ENCODE data around the gene PPP1R12B. TPM values are rescaled to one million over a fixed set of nuclear protein-coding genes. Genes with fewer than 3 reads are reported as not detected.
"Not testable (repeated sequence)": the region's sequence is repeated elsewhere in the genome, so short reads cannot be mapped to it uniquely, and the experiment has no call there.

The PPP1R12B gene
- total and polyA plus RNA-seq, 2 donors: 7.5 to 8.2 TPM

DNA sequence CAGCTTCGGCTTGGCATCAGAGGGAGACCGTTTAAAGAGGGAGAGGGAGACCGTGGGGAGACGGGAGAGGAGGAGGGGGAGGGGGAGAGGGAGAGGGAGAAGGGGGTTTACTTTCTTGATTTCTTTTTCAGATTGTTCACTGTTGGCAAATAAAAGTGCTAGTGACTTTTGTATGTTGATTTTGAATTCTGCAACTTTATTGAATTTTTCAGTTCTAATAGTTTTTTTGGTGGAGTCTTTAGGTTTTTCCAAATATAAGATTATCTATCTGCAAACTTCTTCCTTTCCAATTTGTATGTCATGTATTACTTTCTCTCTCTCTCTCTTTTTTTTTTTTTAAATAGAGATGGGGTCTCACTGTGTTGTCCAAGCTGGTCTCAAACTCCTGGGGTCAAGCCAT is 104.0 kb downstream of the PPP1R12B start:
- no peaks in the 10 kb centered on the region for H3K9me3 ChIP-seq (ENCODE audit: control insufficient read depth in 2 of 2, insufficient read depth in 1 of 2, low read length in 1 of 2)
- H3K27me3 ChIP-seq (ENCODE audit: control insufficient read depth in 2 of 2, insufficient read depth in 1 of 2, low read length in 1 of 2): no peaks in the 10 kb centered on the region
- no peaks in the 10 kb centered on the region for H3K4me1 ChIP-seq (ENCODE audit: control insufficient read depth in 2 of 2, insufficient read depth in 2 of 2, low read length in 2 of 2)
- no peak overlapping the region for H3K27ac ChIP-seq (ENCODE audit: low read depth in 1 of 2, low read length in 1 of 2)
- H3K4me3 ChIP-seq (ENCODE audit: low read length in 2 of 2): no peak overlapping the region
- H3K36me3 ChIP-seq (ENCODE audit: control insufficient read depth in 2 of 2, insufficient read depth in 2 of 2, low read length in 1 of 2): no peaks in the 10 kb centered on the region
- no peak for DNase-seq (ENCODE audit: low read depth in 6 of 9, low spot score in 9 of 9)
- WGBS: 97% methylated on average over 4 of the region's 4 CpGs

GRCh38 chr1:202456372-202457169 is 108.1 kb downstream of the PPP1R12B start:
- 97% methylated on average over 5 of the region's 5 CpGs for WGBS
- H3K27ac ChIP-seq (ENCODE audit: low read depth in 1 of 2, low read length in 1 of 2); H3K27me3 ChIP-seq (ENCODE audit: control insufficient read depth in 2 of 2, insufficient read depth in 1 of 2, low read length in 1 of 2); H3K9me3 ChIP-seq (ENCODE audit: control insufficient read depth in 2 of 2, insufficient read depth in 1 of 2, low read length in 1 of 2); H3K4me3 ChIP-seq (ENCODE audit: low read length in 2 of 2); H3K4me1 ChIP-seq (ENCODE audit: control insufficient read depth in 2 of 2, insufficient read depth in 2 of 2, low read length in 2 of 2); H3K36me3 ChIP-seq (ENCODE audit: control insufficient read depth in 2 of 2, insufficient read depth in 2 of 2, low read length in 1 of 2); DNase-seq (ENCODE audit: low read depth in 6 of 9, low spot score in 9 of 9): not testable (repeated sequence)

DNA sequence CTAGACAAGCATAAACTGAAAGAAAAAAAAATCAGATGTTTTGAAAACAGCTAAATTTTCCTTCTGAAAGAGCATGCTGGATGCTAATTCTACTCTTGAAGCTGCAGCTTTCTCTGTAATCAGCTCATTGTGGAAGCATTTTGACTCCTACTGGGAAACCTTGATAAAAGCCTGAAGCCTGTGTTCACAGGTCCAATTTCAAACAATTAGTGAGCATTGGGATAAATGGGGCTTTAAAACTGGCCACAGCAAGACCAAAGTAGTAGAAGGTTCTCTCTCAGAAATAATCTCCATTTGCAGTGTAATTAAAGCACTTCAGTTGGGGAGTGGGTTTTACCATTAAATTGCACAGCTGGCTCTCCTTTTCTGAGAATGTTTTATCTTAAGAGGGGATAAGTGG is 110.2 kb downstream of the PPP1R12B start:
- H3K27ac ChIP-seq (ENCODE audit: low read depth in 1 of 2, low read length in 1 of 2); H3K9me3 ChIP-seq (ENCODE audit: control insufficient read depth in 2 of 2, insufficient read depth in 1 of 2, low read length in 1 of 2); H3K27me3 ChIP-seq (ENCODE audit: control insufficient read depth in 2 of 2, insufficient read depth in 1 of 2, low read length in 1 of 2); H3K4me3 ChIP-seq (ENCODE audit: low read length in 2 of 2); H3K36me3 ChIP-seq (ENCODE audit: control insufficient read depth in 2 of 2, insufficient read depth in 2 of 2, low read length in 1 of 2); H3K4me1 ChIP-seq (ENCODE audit: control insufficient read depth in 2 of 2, insufficient read depth in 2 of 2, low read length in 2 of 2); DNase-seq (ENCODE audit: low read depth in 6 of 9, low spot score in 9 of 9): not testable (repeated sequence)

GRCh38 chr1:202459470-202460142 is 111.1 kb downstream of the PPP1R12B start:
- H3K27me3 ChIP-seq (ENCODE audit: control insufficient read depth in 2 of 2, insufficient read depth in 1 of 2, low read length in 1 of 2); H3K36me3 ChIP-seq (ENCODE audit: control insufficient read depth in 2 of 2, insufficient read depth in 2 of 2, low read length in 1 of 2); H3K4me1 ChIP-seq (ENCODE audit: control insufficient read depth in 2 of 2, insufficient read depth in 2 of 2, low read length in 2 of 2); H3K4me3 ChIP-seq (ENCODE audit: low read length in 2 of 2); H3K9me3 ChIP-seq (ENCODE audit: control insufficient read depth in 2 of 2, insufficient read depth in 1 of 2, low read length in 1 of 2); DNase-seq (ENCODE audit: low read depth in 6 of 9, low spot score in 9 of 9); H3K27ac ChIP-seq (ENCODE audit: low read depth in 1 of 2, low read length in 1 of 2): not testable (repeated sequence)

DNA sequence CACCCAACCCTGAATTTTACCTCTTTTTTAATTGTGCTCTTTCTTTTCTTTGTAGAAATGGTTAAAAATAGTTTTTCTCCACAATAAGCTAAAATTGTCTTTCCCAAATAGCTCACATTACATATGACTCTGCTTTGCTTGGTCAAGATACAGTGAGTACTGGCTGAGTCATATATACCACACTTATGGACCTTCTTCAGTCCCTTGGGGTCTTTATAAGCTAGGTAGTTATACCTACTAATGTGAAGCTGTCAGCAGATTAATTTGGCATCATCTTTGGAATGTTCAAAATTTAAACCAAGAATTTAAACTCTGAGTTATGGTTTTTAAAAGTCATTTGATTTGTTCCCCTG is 111.6 kb downstream of the PPP1R12B start:
- H3K27ac ChIP-seq (ENCODE audit: low read depth in 1 of 2, low read length in 1 of 2): not testable (repeated sequence)

DNA sequence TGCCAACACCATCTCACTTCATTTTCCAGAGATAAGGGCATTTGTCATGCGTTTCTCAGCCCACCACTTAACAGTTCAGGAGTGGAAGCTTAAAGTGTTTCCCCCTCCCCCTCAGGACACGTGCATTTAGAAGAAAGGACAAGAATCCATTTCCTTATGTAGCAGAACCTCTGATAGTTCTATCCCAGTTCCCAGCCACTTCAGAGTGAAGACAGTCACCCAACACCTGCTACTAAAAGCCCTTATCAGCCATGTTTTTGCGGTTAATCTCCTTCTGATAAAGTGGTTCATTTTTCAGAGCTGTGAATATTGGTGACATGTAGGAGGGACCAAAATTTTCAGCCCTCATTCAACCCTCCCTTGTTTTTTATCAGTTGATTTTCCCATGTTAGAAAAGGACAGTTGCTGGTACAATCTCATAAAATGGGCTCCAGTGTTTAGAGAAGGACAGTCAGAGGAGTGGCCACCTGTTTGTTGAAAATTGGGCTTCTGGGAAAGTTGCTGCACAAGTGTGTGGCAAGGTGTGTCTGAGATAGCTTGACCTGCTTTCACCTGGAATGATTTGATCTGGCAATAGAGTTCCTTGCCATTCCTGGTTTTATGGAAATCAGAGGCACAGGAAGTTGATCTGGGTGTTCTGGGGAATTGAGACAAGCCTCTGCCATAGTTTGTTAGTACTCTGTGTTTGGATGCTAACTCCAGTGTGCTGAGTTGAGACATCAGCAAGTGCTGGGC is 114.0 kb downstream of the PPP1R12B start:
- Histone ChIP-seq H3K36me3 (ENCODE audit: control insufficient read depth in 2 of 2, insufficient read depth in 2 of 2, low read length in 1 of 2) (no peaks in the 10 kb centered on the region), H3K9me3 (ENCODE audit: control insufficient read depth in 2 of 2, insufficient read depth in 1 of 2, low read length in 1 of 2) (no peaks in the 10 kb centered on the region), H3K27ac (ENCODE audit: low read depth in 1 of 2, low read length in 1 of 2) (no peak overlapping the region), H3K4me1 (ENCODE audit: control insufficient read depth in 2 of 2, insufficient read depth in 2 of 2, low read length in 2 of 2) (no peaks in the 10 kb centered on the region), H3K27me3 (ENCODE audit: control insufficient read depth in 2 of 2, insufficient read depth in 1 of 2, low read length in 1 of 2) (no peaks in the 10 kb centered on the region), H3K4me3 (ENCODE audit: low read length in 2 of 2) (no peak overlapping the region)
- DNase-seq (ENCODE audit: low read depth in 6 of 9, low spot score in 9 of 9): no peak
- 90% methylated on average over 3 of the region's 3 CpGs for WGBS

More for the DNA sequence above, 111.6 kb downstream of the PPP1R12B start:
- H3K9me3 ChIP-seq (ENCODE audit: control insufficient read depth in 2 of 2, insufficient read depth in 1 of 2, low read length in 1 of 2); H3K36me3 ChIP-seq (ENCODE audit: control insufficient read depth in 2 of 2, insufficient read depth in 2 of 2, low read length in 1 of 2); H3K27me3 ChIP-seq (ENCODE audit: control insufficient read depth in 2 of 2, insufficient read depth in 1 of 2, low read length in 1 of 2); H3K4me1 ChIP-seq (ENCODE audit: control insufficient read depth in 2 of 2, insufficient read depth in 2 of 2, low read length in 2 of 2); DNase-seq (ENCODE audit: low read depth in 6 of 9, low spot score in 9 of 9); H3K4me3 ChIP-seq (ENCODE audit: low read length in 2 of 2): not testable (repeated sequence)

GRCh38 chr1:202464153-202464742 is 115.7 kb downstream of the PPP1R12B start:
- not testable (repeated sequence) for H3K27ac ChIP-seq (ENCODE audit: low read depth in 1 of 2, low read length in 1 of 2); H3K4me1 ChIP-seq (ENCODE audit: control insufficient read depth in 2 of 2, insufficient read depth in 2 of 2, low read length in 2 of 2); H3K27me3 ChIP-seq (ENCODE audit: control insufficient read depth in 2 of 2, insufficient read depth in 1 of 2, low read length in 1 of 2); H3K36me3 ChIP-seq (ENCODE audit: control insufficient read depth in 2 of 2, insufficient read depth in 2 of 2, low read length in 1 of 2); H3K9me3 ChIP-seq (ENCODE audit: control insufficient read depth in 2 of 2, insufficient read depth in 1 of 2, low read length in 1 of 2); H3K4me3 ChIP-seq (ENCODE audit: low read length in 2 of 2)
- DNase-seq (ENCODE audit: low read depth in 6 of 9, low spot score in 9 of 9): peak in 5 of 9 donors; percentile 9 to 58 (median 10)
- WGBS: 49% methylated on average over 4 of the region's 4 CpGs

DNA sequence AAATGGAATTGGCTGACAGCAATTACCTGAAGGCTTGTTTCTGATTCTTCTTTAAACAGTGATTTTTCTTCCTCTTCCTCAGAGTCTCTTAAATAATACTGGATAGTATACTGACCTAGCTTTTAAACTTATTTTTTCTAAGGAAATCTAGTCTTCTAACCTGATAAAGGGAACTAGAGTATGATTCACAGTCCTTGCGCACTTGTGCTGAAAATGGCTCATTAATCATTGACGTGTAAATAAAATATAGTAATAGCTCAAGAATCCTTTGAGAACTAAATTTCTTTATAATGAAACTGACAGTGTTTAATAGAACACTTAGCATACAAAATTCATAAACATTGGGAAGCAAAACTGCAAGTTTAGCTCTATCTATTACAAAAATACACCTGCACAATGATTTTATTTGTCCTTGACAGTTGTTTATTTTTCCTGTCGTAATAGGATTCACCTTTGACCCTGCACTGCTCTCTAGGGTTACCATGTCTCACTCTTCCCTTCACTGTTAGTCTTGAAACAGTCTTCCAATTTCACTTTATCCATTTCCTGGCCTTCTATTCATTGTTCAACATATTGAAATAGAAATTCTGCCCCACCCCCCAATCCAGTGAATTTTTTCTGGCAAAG is 117.3 kb downstream of the PPP1R12B start:
- H3K27ac ChIP-seq (ENCODE audit: low read depth in 1 of 2, low read length in 1 of 2); H3K4me1 ChIP-seq (ENCODE audit: control insufficient read depth in 2 of 2, insufficient read depth in 2 of 2, low read length in 2 of 2): not testable (repeated sequence)
- WGBS: 96% methylated on average over 3 of the region's 3 CpGs

DNA sequence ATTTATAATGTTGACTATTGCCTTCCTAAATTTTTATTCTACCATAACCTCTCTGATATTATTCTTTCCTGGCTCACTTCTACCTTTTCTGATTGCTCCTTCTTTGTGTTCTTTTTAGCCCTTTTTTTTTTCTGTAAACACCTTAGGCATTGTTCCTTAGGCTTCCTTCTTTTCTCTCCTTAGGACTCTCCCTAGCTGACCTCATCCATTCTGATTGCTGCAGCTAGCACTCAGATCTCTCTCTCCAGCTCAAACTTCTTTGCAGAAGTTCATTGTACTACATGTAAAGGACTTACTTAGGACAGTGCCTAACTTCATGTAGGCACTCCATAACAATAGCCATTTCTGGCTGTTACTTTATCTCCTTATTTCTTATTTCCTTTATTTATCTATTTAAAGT is 117.8 kb downstream of the PPP1R12B start:
- not testable (repeated sequence) for H3K27me3 ChIP-seq (ENCODE audit: control insufficient read depth in 2 of 2, insufficient read depth in 1 of 2, low read length in 1 of 2); DNase-seq (ENCODE audit: low read depth in 6 of 9, low spot score in 9 of 9); H3K9me3 ChIP-seq (ENCODE audit: control insufficient read depth in 2 of 2, insufficient read depth in 1 of 2, low read length in 1 of 2); H3K4me1 ChIP-seq (ENCODE audit: control insufficient read depth in 2 of 2, insufficient read depth in 2 of 2, low read length in 2 of 2); H3K4me3 ChIP-seq (ENCODE audit: low read length in 2 of 2); H3K36me3 ChIP-seq (ENCODE audit: control insufficient read depth in 2 of 2, insufficient read depth in 2 of 2, low read length in 1 of 2); H3K27ac ChIP-seq (ENCODE audit: low read depth in 1 of 2, low read length in 1 of 2)

More for the DNA sequence above, 117.3 kb downstream of the PPP1R12B start:
- H3K9me3 ChIP-seq (ENCODE audit: control insufficient read depth in 2 of 2, insufficient read depth in 1 of 2, low read length in 1 of 2); H3K4me3 ChIP-seq (ENCODE audit: low read length in 2 of 2); H3K27me3 ChIP-seq (ENCODE audit: control insufficient read depth in 2 of 2, insufficient read depth in 1 of 2, low read length in 1 of 2); H3K36me3 ChIP-seq (ENCODE audit: control insufficient read depth in 2 of 2, insufficient read depth in 2 of 2, low read length in 1 of 2); DNase-seq (ENCODE audit: low read depth in 6 of 9, low spot score in 9 of 9): not testable (repeated sequence)

Data from thymus (tissue), 11 donors.